Spleen (tissue), 11 donors: ENCODE measurements around the gene INHA. TPM values are rescaled to one million over a fixed set of nuclear protein-coding genes. Genes with fewer than 3 reads are reported as not detected.

Source experiments
- DNase-seq: peaks from one replicate; pipeline ENCODE4 v3.0.0-alpha.2; 2020
- H3K27ac ChIP-seq, 8 donors: fragments of 200-600 bp; sonication (generic) in 7 of 8; 1 replicate in 4 of 8; 2 replicates in 4 of 8; pipeline versions ENCODE4 v1.5.0 to v1.8.0; 2016 to 2021; ENCODE audit warnings: inconsistent platforms in 4 of 8, mild to moderate bottlenecking in 4 of 8, moderate library complexity in 1 of 8
- H3K27me3 ChIP-seq, 7 donors: fragments of 200-600 bp; sonication (generic) in 6 of 7; replicated peaks in 1 of 7; 1 replicate in 4 of 7; 2 replicates in 3 of 7; pipeline versions ENCODE4 v1.5.0 to v1.8.0; 2016 to 2021; ENCODE audit warnings: inconsistent platforms in 3 of 7, mild to moderate bottlenecking in 1 of 7
- H3K36me3 ChIP-seq, 6 donors: fragments of 200-600 bp; sonication (generic) in 5 of 6; 1 replicate in 4 of 6; 2 replicates in 2 of 6; pipeline versions ENCODE4 v1.5.0 to v1.8.0; 2016 to 2021; ENCODE audit warnings: inconsistent platforms in 2 of 6
- H3K4me1 ChIP-seq, 6 donors: fragments of 200-600 bp; sonication (generic) in 5 of 6; 1 replicate in 3 of 6; 2 replicates in 3 of 6; pipeline versions ENCODE4 v1.5.0 to v1.8.0; 2016 to 2021; ENCODE audit warnings: inconsistent platforms in 3 of 6
- H3K4me3 ChIP-seq, 8 donors: fragments of 200-600 bp; sonication (generic) in 7 of 8; 1 replicate in 4 of 8; 2 replicates in 4 of 8; pipeline versions ENCODE4 v1.5.0 to v1.8.0; 2016 to 2021; ENCODE audit warnings: inconsistent platforms in 4 of 8, mild to moderate bottlenecking in 4 of 8, moderate library complexity in 2 of 8
- H3K9me3 ChIP-seq, 8 donors: fragments of 200-600 bp; sonication (generic) in 7 of 8; 1 replicate in 4 of 8; 2 replicates in 4 of 8; pipeline versions ENCODE4 v1.5.0 to v1.8.0; 2016 to 2021; ENCODE audit warnings: inconsistent platforms in 4 of 8
- CTCF ChIP-seq, 11 experiments: fragments of 200-600 bp in 7 of 11; fragments of 450-650 bp in 4 of 11; sonication (generic) in 4 of 11; IDR thresholded peaks in 8 of 11; conservative IDR thresholded peaks in 3 of 11; 1 replicate in 7 of 11; 2 replicates in 4 of 11; pipeline versions ENCODE4 v1.4.0 to v1.8.0; 2016 to 2021; ENCODE audit warnings: antibody characterized with exemption in 11 of 11, inconsistent platforms in 4 of 11, mild to moderate bottlenecking in 1 of 11
- POLR2A ChIP-seq, 3 donors: fragments of 450-650 bp; IDR thresholded peaks; one replicate each; pipeline ENCODE4 v1.5.1; 2017; ENCODE audit warnings: antibody characterized with exemption in 3 of 3, mild to moderate bottlenecking in 1 of 3
- POLR2AphosphoS5 ChIP-seq, 3 donors: sonication (generic); formaldehyde crosslinking; IDR thresholded peaks; one replicate each; pipeline ENCODE4 v1.5.1; 2017; ENCODE audit warnings: antibody characterized with exemption in 3 of 3
- WGBS, 5 donors: extraction: QIAGEN DNeasy Blood & Tissue Kit in 3 of 5; methylation state at CpG; one replicate each; pipeline versions ENCODE4 v1.1.5 to v1.1.7; 2013 to 2018; 5-methylcytosine and 5-hydroxymethylcytosine counted together
- intact Hi-C: fragments of 100-400 bp; cut with DNase I; formaldehyde crosslinking; loops from one replicate; pipeline ENCODE4 v1.15.0; 2023; ENCODE audit warnings: low total_unique reads
- polyA plus RNA-seq, 3 donors: library from polyadenylated mRNA; stranded (reverse); fragments of 200-250 nt; gene quantifications; one replicate each; pipeline ENCODE4 v1.2.1, GENCODE V29; 2013
- total RNA-seq, 7 donors: library from RNA; depleted of rRNA in 3 of 7; stranded (reverse); fragments of >200 nt in 3 of 7; fragmentation: NEBNext Ultra II Directional in 4 of 7; extraction: Animal tissue kit (Norgen Biotek cat#: 25700) in 4 of 7; gene quantifications; one replicate each; pipeline versions ENCODE4 v1.1.0 to v1.2.1, GENCODE V29; 2016 to 2021
- donor health status: healthy with polysubstance abuse.
- donor health status: DM: no; HTN: no; CAD: no; lungs with moderate emphysema.
- donor health status: DM: no; HTN: no; CAD: no.
- donor health status: Bipolar disorder and iron deficiency.
- donor health status: healthy.
- donor health status: DM: no; HTN: no; CAD: no.
- donor health status: DM: yes; HTN: yes; CAD: no.

The INHA gene
- total and polyA plus RNA-seq, 10 donors = 0.08 to 0.46 (median 0.31) TPM; not detected in 6

GRCh38 chr2:219549619-219550018, 22.5 kb upstream of the INHA start:
- no peak overlapping the region for H3K4me3 ChIP-seq
- 77 to 93% (median 86%) methylated on average over 7 to 9 of the region's 9 CpGs for WGBS, 5 donors
- no peak for DNase-seq
- TF ChIP-seq POLR2A (IDR thresholded peaks at IDR 0.05) = no peak
- no peak for TF ChIP-seq POLR2AphosphoS5 (IDR thresholded peaks at IDR 0.05)
- TF ChIP-seq CTCF (IDR thresholded peaks at IDR 0.05 in 8 of 11, conservative IDR thresholded peaks at IDR 0.05 in 3 of 11) = no peak
- intact Hi-C loops = no loop called here
- H3K27ac ChIP-seq = no peak overlapping the region
- H3K36me3 ChIP-seq = no peaks in the 10 kb centered on the region
- H3K9me3 ChIP-seq = no peaks in the 10 kb centered on the region
- H3K4me1 ChIP-seq = peaks cover 9 to 26% (median 19%) of the 10 kb centered on the region in 6 donors
- H3K27me3 ChIP-seq = peaks cover 0 to 98% (median 35%) of the 10 kb centered on the region in 7 donors

GRCh38 chr2:219551441-219552381, 20.4 kb upstream of the INHA start:
- peak; percentile 82 for DNase-seq
- Histone ChIP-seq H3K27ac (peak overlapping the region in 1 of 8 donors; percentile 41), H3K9me3 (no peaks in the 10 kb centered on the region), H3K27me3 (peaks cover 0 to 98% (median 35%) of the 10 kb centered on the region in 7 donors), H3K36me3 (no peaks in the 10 kb centered on the region), H3K4me3 (peak overlapping the region; percentile 48 to 78 (median 58)), H3K4me1 (peaks cover 9 to 25% (median 19%) of the 10 kb centered on the region in 6 donors)
- intact Hi-C loops = no loop called here
- no peak for TF ChIP-seq POLR2A (IDR thresholded peaks at IDR 0.05)
- TF ChIP-seq POLR2AphosphoS5 (IDR thresholded peaks at IDR 0.05) = no peak
- TF ChIP-seq CTCF (IDR thresholded peaks at IDR 0.05 in 8 of 11, conservative IDR thresholded peaks at IDR 0.05 in 3 of 11) = no peak
- 4 to 14% (median 7%) methylated on average over 27 to 54 of the region's 54 CpGs for WGBS, 5 donors

GRCh38 chr2:219552382-219553167, 19.5 kb upstream of the INHA start:
- H3K27me3 ChIP-seq = peaks cover 0 to 98% (median 35%) of the 10 kb centered on the region in 7 donors
- DNase-seq = peak; percentile 92
- peak overlapping the region in 3 of 8 donors; percentile 41 to 63 (median 51) for H3K27ac ChIP-seq
- no peaks in the 10 kb centered on the region for H3K9me3 ChIP-seq
- 2 to 5% (median 4%) methylated on average over 24 to 99 of the region's 99 CpGs for WGBS, 5 donors
- intact Hi-C loops = no loop called here
- peak overlapping the region; percentile 48 to 78 (median 58) for H3K4me3 ChIP-seq
- TF ChIP-seq POLR2A (IDR thresholded peaks at IDR 0.05) = no peak
- peak in 1 of 11 experiments; percentile 13 for TF ChIP-seq CTCF (IDR thresholded peaks at IDR 0.05 in 8 of 11, conservative IDR thresholded peaks at IDR 0.05 in 3 of 11)
- TF ChIP-seq POLR2AphosphoS5 (IDR thresholded peaks at IDR 0.05) = peak in 2 of 3 donors; percentile 56 to 71
- H3K4me1 ChIP-seq = peaks cover 9 to 25% (median 19%) of the 10 kb centered on the region in 6 donors
- H3K36me3 ChIP-seq = no peaks in the 10 kb centered on the region
